A549 (cell line): ENCODE measurements around the gene ARR3. TPM values are rescaled to one million over a fixed set of nuclear protein-coding genes. Genes with fewer than 3 reads are reported as not detected.

Experiments
- ATAC-seq, 2 experiments: fragments of 200-7000 bp in 1 of 2; fragments of >200 bp in 1 of 2; cut with Nextera tagmentation in 1 of 2; cut with Tn5 transposase in 1 of 2; 3 replicates each; pipeline versions ENCODE4 v1.8.0 to v1.9.1; 2018 to 2020; ENCODE audit warnings: mild to moderate bottlenecking in 1 of 2, moderate library complexity in 1 of 2
- CTCF ChIA-PET: fragments of 300-600 bp; sonication (Branson Sonifier 250); formaldehyde crosslinking; extraction: SDS; loops from one replicate; lab custom pipeline; 2021; ENCODE audit warnings: antibody characterized with exemption, inconsistent platforms; lab: Yijun Ruan, JAX
- POLR2A ChIA-PET: fragments of 350-600 bp; formaldehyde crosslinking; extraction: SDS; loops from one replicate; lab custom pipeline; 2021; ENCODE audit warnings: antibody characterized with exemption, inconsistent platforms; lab: Yijun Ruan, JAX
- DNase-seq, 2 experiments: peaks; one replicate each; pipeline versions ENCODE4 v3.0.0 to v3.0.0-alpha.2; 2011 to 2016; ENCODE audit warnings: low read depth in 1 of 2, low spot score in 1 of 2
- FAIRE-seq: peaks from 2 replicates; lab custom pipeline; 2011; peaks lifted over from hg19 to GRCh38; lab: Jason Lieb, UNC
- H3K27ac ChIP-seq, 2 experiments: fragments of >200 bp; sonication (Bioruptor Twin); formaldehyde crosslinking; 3 replicates each; pipeline ENCODE4 v1.5.1; 2016 to 2017
- H3K4me1 ChIP-seq: fragments of >200 bp; sonication (Bioruptor Twin); formaldehyde crosslinking; 3 replicates; pipeline ENCODE4 v1.6.1; 2016
- H3K4me2 ChIP-seq: fragments of >200 bp; sonication (Bioruptor Twin); formaldehyde crosslinking; 3 replicates; pipeline ENCODE4 v1.6.1; 2016
- H3K4me3 ChIP-seq: fragments of >200 bp; sonication (Bioruptor Twin); formaldehyde crosslinking; 3 replicates; pipeline ENCODE4 v1.5.1; 2016
- H3K9me3 ChIP-seq: fragments of >200 bp; sonication (Bioruptor Twin); formaldehyde crosslinking; 3 replicates; pipeline ENCODE4 v1.6.1; 2016
- CBX2 ChIP-seq: fragments of 200-600 bp; sonication (generic); IDR thresholded peaks from 2 replicates; pipeline ENCODE4 v1.6.1; 2016; ENCODE audit warnings: low read depth, mild to moderate bottlenecking, borderline replicate concordance
- CEBPB ChIP-seq, 2 experiments: fragments of >200 bp in 1 of 2; sonication (Bioruptor Twin) in 1 of 2; formaldehyde crosslinking in 1 of 2; IDR thresholded peaks; 2 replicates each; pipeline ENCODE4 v1.6.1; 2012 to 2016
- CHD4 ChIP-seq: fragments of 200-600 bp; sonication (generic); IDR thresholded peaks from 2 replicates; pipeline ENCODE4 v1.6.1; 2016; ENCODE audit warnings: antibody characterized with exemption, mild to moderate bottlenecking, borderline replicate concordance
- ESRRA ChIP-seq: fragments of 150-350 bp; IDR thresholded peaks from 2 replicates; pipeline ENCODE4 v1.6.1; 2014; ENCODE audit warnings: mild to moderate bottlenecking, low read length, borderline replicate concordance
- FOSL2 ChIP-seq, 2 experiments: fragments of 450-650 bp in 1 of 2; fragments of >200 bp in 1 of 2; sonication (Bioruptor Twin) in 1 of 2; formaldehyde crosslinking; IDR thresholded peaks; 2 replicates each; pipeline versions ENCODE4 v1.5.0 to v1.6.1; 2016 to 2020; ENCODE audit warnings: mild to moderate bottlenecking in 1 of 2, moderate library complexity in 1 of 2
- FOXS1 ChIP-seq: fragments of 250-450 bp; sonication (Bioruptor Pico); IDR thresholded peaks from 2 replicates; pipeline ENCODE4 v1.5.0; 2020; ENCODE audit warnings: mild to moderate bottlenecking, moderate library complexity
- HEYL ChIP-seq: fragments of 250-450 bp; sonication (Bioruptor Pico); IDR thresholded peaks from 2 replicates; pipeline ENCODE4 v1.8.0; 2021; ENCODE audit warnings: mild to moderate bottlenecking, moderate library complexity
- JUNB ChIP-seq: fragments of >200 bp; sonication (Bioruptor Twin); formaldehyde crosslinking; IDR thresholded peaks from 2 replicates; pipeline ENCODE4 v1.6.1; 2016
- MYC ChIP-seq: IDR thresholded peaks from 2 replicates; pipeline ENCODE4 v1.6.1; 2012; ENCODE audit warnings: mild to moderate bottlenecking, inconsistent platforms, low read length, improper control_type of control experiment, borderline replicate concordance
- NFE2L2 ChIP-seq: fragments of 150-350 bp; conservative IDR thresholded peaks from 2 replicates; pipeline ENCODE4 v1.6.1; 2014; ENCODE audit warnings: low read length
- NPAS2 ChIP-seq: fragments of 250-450 bp; sonication (Bioruptor Pico); IDR thresholded peaks from 2 replicates; pipeline ENCODE4 v1.8.0; 2022; ENCODE audit warnings: mild to moderate bottlenecking, moderate library complexity, borderline replicate concordance
- NR3C1 ChIP-seq: fragments of >200 bp; sonication (Bioruptor Twin); formaldehyde crosslinking; IDR thresholded peaks from 3 replicates; pipeline ENCODE4 v1.6.1; 2017
- PHF8 ChIP-seq: fragments of 200-600 bp; sonication (generic); IDR thresholded peaks from 2 replicates; pipeline ENCODE4 v1.6.1; 2016; ENCODE audit warnings: low read depth, mild to moderate bottlenecking, antibody characterized with exemption, moderate library complexity, borderline replicate concordance
- RARB ChIP-seq: fragments of 250-450 bp; sonication (Bioruptor Pico); IDR thresholded peaks from 2 replicates; pipeline ENCODE4 v1.8.0; 2021; ENCODE audit warnings: mild to moderate bottlenecking, moderate library complexity
- RCOR1 ChIP-seq: fragments of 150-350 bp; IDR thresholded peaks from 2 replicates; pipeline ENCODE4 v1.6.1; 2014; ENCODE audit warnings: antibody characterized with exemption, low read length, low read depth
- RNF2 ChIP-seq: fragments of 200-600 bp; sonication (generic); IDR thresholded peaks from 2 replicates; pipeline ENCODE4 v1.6.1; 2016; ENCODE audit warnings: low read depth, mild to moderate bottlenecking, antibody characterized with exemption, moderate library complexity, borderline replicate concordance
- SMC3 ChIP-seq: fragments of >200 bp; sonication (Bioruptor Twin); formaldehyde crosslinking; IDR thresholded peaks from 3 replicates; pipeline ENCODE4 v1.6.1; 2018; ENCODE audit warnings: inconsistent platforms
- SREBF2 ChIP-seq: fragments of 450-650 bp; IDR thresholded peaks from 2 replicates; pipeline ENCODE4 v1.6.1; 2014; ENCODE audit warnings: mild to moderate bottlenecking, moderate library complexity
- ZC3H11A ChIP-seq: fragments of 450-650 bp; IDR thresholded peaks from 2 replicates; pipeline ENCODE4 v1.6.1; 2014; ENCODE audit warnings: antibody characterized with exemption, mild to moderate bottlenecking
- ZSCAN20 ChIP-seq: fragments of 250-450 bp; sonication (Bioruptor Pico); IDR thresholded peaks from 2 replicates; pipeline ENCODE4 v1.8.0; 2022; ENCODE audit warnings: mild to moderate bottlenecking, moderate library complexity
- WGBS: methylation state at CpG from one replicate; pipeline ENCODE4 v1.1.6; 2017; ENCODE audit errors: missing lambda C conversion rate; 5-methylcytosine and 5-hydroxymethylcytosine counted together
- polyA plus RNA-seq, 4 experiments: library from polyadenylated mRNA; depleted of rRNA in 3 of 4; stranded (reverse); fragments of >200 nt; fragmentation: RNase III in 1 of 4; extraction: RNeasy Plus Mini Kit Qiagen cat#74134 plus additional on column Dnase treatment in 1 of 4; gene quantifications; 2 replicates in 3 of 4; 3 replicates in 1 of 4; pipeline ENCODE4 v1.2.3, GENCODE V29; 2011 to 2017
- TF ChIP-seq, protein P1 (sequence below): fragments of 250-450 bp; sonication (Bioruptor Pico); IDR thresholded peaks from 2 replicates; pipeline ENCODE4 v1.5.0; 2020; ENCODE audit warnings: low read depth, mild to moderate bottlenecking, moderate library complexity
- TF ChIP-seq, protein P2 (sequence below): fragments of 200-600 bp; sonication (generic); IDR thresholded peaks from 2 replicates; pipeline ENCODE4 v1.6.1; 2016; ENCODE audit warnings: antibody characterized with exemption, mild to moderate bottlenecking, moderate library complexity
- TF ChIP-seq, protein P3 (sequence below): fragments of 450-650 bp; IDR thresholded peaks from 2 replicates; pipeline ENCODE4 v1.6.1; 2014; ENCODE audit warnings: antibody characterized with exemption
- TF ChIP-seq, protein P4 (sequence below): fragments of 150-350 bp; IDR thresholded peaks from 2 replicates; pipeline ENCODE4 v1.6.1; 2014; ENCODE audit warnings: low read depth, mild to moderate bottlenecking, low read length
- TF ChIP-seq, protein P5 (sequence below): IDR thresholded peaks from 2 replicates; pipeline ENCODE4 v1.6.1; 2012
- TF ChIP-seq, protein P6 (sequence below): fragments of >200 bp; sonication (Bioruptor Twin); formaldehyde crosslinking; IDR thresholded peaks from 2 replicates; pipeline ENCODE4 v1.6.1; 2016

ARR3 gene
- polyA plus RNA-seq, 2 of the 4 experiments (the other 2 are of a cell fraction), result not detected

DNA sequence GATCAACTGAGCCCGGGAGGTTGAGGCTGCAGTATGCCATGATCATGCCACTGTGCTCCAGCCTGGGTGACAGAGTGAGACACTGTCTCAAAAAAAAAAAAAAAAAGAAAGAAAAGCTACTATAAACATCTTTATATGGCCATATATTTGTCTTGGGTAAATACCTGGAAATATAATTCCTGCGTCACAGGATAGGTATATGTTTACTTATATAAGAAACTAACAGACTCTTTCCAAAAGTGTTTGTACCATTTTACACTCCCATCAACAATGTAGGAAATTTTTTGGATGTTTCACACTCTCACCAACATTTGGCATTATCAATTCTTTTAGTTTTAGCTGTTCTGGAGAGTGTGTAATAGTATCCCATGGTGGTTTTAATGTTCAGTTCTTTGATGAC lies 20.9 kb upstream of the ARR3 start:
- H3K4me2 ChIP-seq, result no peak overlapping the region
- no peak overlapping the region for H3K27ac ChIP-seq
- ChIA-PET POLR2A (no interaction called here), CTCF (no interaction called here)
- DNase-seq, result no peak
- no peak overlapping the region for H3K4me3 ChIP-seq
- no peak for ATAC-seq
- FAIRE-seq, result no peak
- no peaks in the 10 kb centered on the region for H3K4me1 ChIP-seq
- 41% methylated on average over 2 of the region's 2 CpGs for WGBS
- TF ChIP-seq ESRRA, result no peak
- TF ChIP-seq MYC, result no peak
- TF ChIP-seq ZSCAN20 (CRISPR knock-in tag), result no peak
- TF ChIP-seq, protein P1, sequence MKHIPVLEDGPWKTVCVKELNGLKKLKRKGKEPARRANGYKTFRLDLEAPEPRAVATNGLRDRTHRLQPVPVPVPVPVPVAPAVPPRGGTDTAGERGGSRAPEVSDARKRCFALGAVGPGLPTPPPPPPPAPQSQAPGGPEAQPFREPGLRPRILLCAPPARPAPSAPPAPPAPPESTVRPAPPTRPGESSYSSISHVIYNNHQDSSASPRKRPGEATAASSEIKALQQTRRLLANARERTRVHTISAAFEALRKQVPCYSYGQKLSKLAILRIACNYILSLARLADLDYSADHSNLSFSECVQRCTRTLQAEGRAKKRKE, result no peak
- TF ChIP-seq JUNB, result no peak
- TF ChIP-seq RARB (CRISPR knock-in tag), result no peak
- TF ChIP-seq, protein P2, sequence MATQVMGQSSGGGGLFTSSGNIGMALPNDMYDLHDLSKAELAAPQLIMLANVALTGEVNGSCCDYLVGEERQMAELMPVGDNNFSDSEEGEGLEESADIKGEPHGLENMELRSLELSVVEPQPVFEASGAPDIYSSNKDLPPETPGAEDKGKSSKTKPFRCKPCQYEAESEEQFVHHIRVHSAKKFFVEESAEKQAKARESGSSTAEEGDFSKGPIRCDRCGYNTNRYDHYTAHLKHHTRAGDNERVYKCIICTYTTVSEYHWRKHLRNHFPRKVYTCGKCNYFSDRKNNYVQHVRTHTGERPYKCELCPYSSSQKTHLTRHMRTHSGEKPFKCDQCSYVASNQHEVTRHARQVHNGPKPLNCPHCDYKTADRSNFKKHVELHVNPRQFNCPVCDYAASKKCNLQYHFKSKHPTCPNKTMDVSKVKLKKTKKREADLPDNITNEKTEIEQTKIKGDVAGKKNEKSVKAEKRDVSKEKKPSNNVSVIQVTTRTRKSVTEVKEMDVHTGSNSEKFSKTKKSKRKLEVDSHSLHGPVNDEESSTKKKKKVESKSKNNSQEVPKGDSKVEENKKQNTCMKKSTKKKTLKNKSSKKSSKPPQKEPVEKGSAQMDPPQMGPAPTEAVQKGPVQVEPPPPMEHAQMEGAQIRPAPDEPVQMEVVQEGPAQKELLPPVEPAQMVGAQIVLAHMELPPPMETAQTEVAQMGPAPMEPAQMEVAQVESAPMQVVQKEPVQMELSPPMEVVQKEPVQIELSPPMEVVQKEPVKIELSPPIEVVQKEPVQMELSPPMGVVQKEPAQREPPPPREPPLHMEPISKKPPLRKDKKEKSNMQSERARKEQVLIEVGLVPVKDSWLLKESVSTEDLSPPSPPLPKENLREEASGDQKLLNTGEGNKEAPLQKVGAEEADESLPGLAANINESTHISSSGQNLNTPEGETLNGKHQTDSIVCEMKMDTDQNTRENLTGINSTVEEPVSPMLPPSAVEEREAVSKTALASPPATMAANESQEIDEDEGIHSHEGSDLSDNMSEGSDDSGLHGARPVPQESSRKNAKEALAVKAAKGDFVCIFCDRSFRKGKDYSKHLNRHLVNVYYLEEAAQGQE, result no peak
- TF ChIP-seq PHF8, result no peak
- TF ChIP-seq, protein P3, sequence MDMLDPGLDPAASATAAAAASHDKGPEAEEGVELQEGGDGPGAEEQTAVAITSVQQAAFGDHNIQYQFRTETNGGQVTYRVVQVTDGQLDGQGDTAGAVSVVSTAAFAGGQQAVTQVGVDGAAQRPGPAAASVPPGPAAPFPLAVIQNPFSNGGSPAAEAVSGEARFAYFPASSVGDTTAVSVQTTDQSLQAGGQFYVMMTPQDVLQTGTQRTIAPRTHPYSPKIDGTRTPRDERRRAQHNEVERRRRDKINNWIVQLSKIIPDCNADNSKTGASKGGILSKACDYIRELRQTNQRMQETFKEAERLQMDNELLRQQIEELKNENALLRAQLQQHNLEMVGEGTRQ, result no peak
- TF ChIP-seq CBX2, result no peak
- no peak for TF ChIP-seq CEBPB (IDR thresholded peaks at IDR 0.05)
- no peak for TF ChIP-seq FOXS1 (CRISPR knock-in tag)
- no peaks in the 10 kb centered on the region for H3K9me3 ChIP-seq

DNA sequence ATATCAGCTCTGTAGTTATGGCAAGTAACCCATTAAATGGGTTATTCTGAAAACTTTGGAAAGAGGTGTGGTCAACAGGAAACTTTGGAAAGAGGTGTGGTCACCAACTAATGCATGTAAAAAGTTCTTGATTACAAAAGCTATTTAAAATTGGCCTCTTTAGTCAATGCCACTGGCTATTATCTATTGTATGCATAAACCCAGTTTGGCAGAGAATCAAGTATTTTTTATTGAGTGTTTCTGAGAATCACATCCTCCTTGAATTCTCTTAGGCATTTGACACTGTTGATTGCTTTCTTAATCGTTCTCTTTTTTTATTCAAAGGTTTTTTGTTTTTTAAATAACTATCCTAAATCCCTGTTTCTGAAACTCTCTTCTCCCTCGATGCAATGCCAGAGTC lies 15.6 kb upstream of the ARR3 start:
- 24% methylated on average over 2 of the region's 2 CpGs for WGBS
- DNase-seq, result no peak
- CTCF ChIA-PET, result interaction anchor here (0.6 to 0.9 kb wide), 2 partner anchors 10 to 23 kb away, joined by 3 to 4 read pairs; no protein-coding TSS in a partner anchor
- Histone ChIP-seq H3K4me2 (no peak overlapping the region), H3K27ac (no peak overlapping the region), H3K4me1 (peaks cover 5% of the 10 kb centered on the region; the same call in 1 of the 3 replicates), H3K9me3 (no peaks in the 10 kb centered on the region), H3K4me3 (no peak overlapping the region)
- no peak for ATAC-seq
- POLR2A ChIA-PET, result no interaction called here
- FAIRE-seq, result no peak
- no peak for TF ChIP-seq NFE2L2
- TF ChIP-seq RCOR1, result no peak
- no peak for TF ChIP-seq NR3C1
- TF ChIP-seq SREBF2, result no peak
- TF ChIP-seq, protein P2, result no peak
- TF ChIP-seq, protein P4, sequence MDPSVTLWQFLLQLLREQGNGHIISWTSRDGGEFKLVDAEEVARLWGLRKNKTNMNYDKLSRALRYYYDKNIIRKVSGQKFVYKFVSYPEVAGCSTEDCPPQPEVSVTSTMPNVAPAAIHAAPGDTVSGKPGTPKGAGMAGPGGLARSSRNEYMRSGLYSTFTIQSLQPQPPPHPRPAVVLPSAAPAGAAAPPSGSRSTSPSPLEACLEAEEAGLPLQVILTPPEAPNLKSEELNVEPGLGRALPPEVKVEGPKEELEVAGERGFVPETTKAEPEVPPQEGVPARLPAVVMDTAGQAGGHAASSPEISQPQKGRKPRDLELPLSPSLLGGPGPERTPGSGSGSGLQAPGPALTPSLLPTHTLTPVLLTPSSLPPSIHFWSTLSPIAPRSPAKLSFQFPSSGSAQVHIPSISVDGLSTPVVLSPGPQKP, result no peak
- TF ChIP-seq HEYL (CRISPR knock-in tag), result no peak
- TF ChIP-seq RNF2, result no peak
- TF ChIP-seq FOSL2 (IDR thresholded peaks at IDR 0.05), result no peak
- no peak for TF ChIP-seq FOSL2 (CRISPR knock-in tag; IDR thresholded peaks at IDR 0.05)
- TF ChIP-seq CHD4, result no peak
- TF ChIP-seq, protein P5, sequence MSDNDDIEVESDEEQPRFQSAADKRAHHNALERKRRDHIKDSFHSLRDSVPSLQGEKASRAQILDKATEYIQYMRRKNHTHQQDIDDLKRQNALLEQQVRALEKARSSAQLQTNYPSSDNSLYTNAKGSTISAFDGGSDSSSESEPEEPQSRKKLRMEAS, result no peak
- TF ChIP-seq, protein P6, sequence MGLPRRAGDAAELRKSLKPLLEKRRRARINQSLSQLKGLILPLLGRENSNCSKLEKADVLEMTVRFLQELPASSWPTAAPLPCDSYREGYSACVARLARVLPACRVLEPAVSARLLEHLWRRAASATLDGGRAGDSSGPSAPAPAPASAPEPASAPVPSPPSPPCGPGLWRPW, result no peak
- no peak for TF ChIP-seq PHF8
- TF ChIP-seq SMC3, result no peak
- no peak for TF ChIP-seq ZC3H11A
- TF ChIP-seq, protein P3, result no peak
- TF ChIP-seq NPAS2 (CRISPR knock-in tag), result no peak
